Epithelial cell of proximal tubule (primary cell): ENCODE data around the gene DMXL1. TPM values are rescaled to one million over a fixed set of nuclear protein-coding genes. Genes with fewer than 3 reads are reported as not detected.
"Not testable (repeated sequence)": the region's sequence is repeated elsewhere in the genome, so short reads cannot be mapped to it uniquely, and the experiment has no call there.

Source experiments
- DNase-seq: peaks from one replicate; pipeline ENCODE4 v3.0.0-alpha.2; 2011; ENCODE audit warnings: low read depth
- H3K4me3 ChIP-seq: 2 replicates; pipeline ENCODE4 v1.5.1; 2011; ENCODE audit warnings: low read depth, mild to moderate bottlenecking, low read length
- CTCF ChIP-seq: conservative IDR thresholded peaks from 2 replicates; pipeline ENCODE4 v1.5.1; 2012; ENCODE audit warnings: low read depth, mild to moderate bottlenecking, low read length
- total RNA-seq: library from RNA; depleted of rRNA; stranded (reverse); fragments of >200 nt; gene quantifications from 2 replicates; pipeline ENCODE4 v1.2.3, GENCODE V29; 2015

The DMXL1 gene
- total RNA-seq, 1 donor from 2014 or later, result 11.9 TPM

DNA sequence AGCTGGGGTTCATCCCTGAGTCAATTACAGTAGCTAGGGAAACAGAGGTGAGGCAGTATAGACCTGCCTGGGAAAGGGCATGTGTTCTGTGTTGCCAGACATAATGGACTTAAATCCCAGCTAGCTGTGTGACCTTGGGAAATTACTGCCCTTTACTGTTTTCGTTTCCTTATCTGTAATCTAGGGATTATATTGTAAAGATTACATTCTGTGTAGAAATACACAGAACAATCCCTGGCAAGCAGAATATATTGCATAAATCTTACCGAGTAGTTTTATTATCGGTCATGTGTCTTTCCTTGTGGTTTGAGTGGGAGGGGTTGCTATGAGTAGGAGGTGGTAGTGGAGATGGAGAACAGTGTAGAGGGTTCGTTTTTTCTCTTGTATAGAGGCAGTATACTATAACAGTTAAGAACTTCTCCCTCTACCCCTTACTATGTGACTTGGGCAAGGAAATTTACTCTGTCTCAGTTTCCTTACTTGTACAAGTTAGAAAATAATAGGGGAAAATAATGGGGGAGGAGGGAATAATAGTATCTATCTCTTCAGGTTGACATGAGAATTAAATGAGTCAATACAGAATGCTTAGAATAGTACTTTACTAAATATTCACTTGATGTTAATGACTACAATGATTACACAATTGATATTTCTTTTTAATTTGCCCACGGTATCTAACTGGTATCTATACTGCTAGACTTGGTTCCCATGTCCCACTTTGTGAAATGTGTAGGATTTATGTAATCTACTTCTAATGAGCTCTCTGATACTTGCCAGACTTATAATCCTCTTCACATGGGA is 7.1 kb upstream of the DMXL1 start:
- DNase-seq, result no peak
- TF ChIP-seq CTCF, result no peak
- H3K4me3 ChIP-seq, result no peak overlapping the region

GRCh38 chr5:119067450-119067849 is 3.4 kb upstream of the DMXL1 start:
- DNase-seq, result no peak
- no peak overlapping the region for H3K4me3 ChIP-seq
- TF ChIP-seq CTCF, result no peak

DNA sequence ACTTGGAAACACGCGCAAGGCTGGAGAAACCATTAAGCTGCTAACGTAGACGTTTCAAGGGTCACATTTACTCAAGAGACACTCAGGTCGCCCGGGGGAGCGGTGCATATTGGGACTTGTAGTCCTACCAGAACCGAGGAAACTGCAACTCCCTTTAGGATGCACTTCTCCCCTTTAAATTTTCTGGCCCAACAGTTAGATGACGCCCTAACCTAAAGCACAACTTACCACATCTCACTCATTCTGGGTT is 384 bp upstream of the DMXL1 start:
- DNase-seq, result no peak
- no peak for TF ChIP-seq CTCF
- H3K4me3 ChIP-seq, result peak overlapping the region; percentile 82

DNA sequence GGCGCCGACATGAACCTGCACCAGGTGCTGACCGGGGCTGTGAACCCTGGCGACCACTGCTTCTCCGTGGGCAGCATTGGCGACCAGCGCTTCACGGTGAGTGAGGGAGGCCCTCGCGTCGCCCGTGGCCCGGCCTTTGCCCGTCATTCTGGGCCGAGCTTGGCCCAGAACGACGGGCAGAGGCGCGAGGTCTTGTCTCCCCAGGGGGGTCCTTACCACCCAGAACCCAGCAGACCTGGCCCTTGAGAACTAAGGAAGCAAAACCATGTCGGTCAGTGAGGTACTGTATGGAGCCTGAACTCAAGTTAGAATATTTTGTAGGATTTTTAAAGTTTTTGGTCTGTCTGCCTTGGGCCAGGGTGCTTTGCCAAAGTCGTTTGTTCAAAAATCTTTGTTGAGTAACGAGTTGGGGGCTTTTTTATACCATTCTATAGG is 691 bp downstream of the DMXL1 start:
- H3K4me3 ChIP-seq, result peak overlapping the region; percentile 82
- DNase-seq, result no peak
- no peak for TF ChIP-seq CTCF

DNA sequence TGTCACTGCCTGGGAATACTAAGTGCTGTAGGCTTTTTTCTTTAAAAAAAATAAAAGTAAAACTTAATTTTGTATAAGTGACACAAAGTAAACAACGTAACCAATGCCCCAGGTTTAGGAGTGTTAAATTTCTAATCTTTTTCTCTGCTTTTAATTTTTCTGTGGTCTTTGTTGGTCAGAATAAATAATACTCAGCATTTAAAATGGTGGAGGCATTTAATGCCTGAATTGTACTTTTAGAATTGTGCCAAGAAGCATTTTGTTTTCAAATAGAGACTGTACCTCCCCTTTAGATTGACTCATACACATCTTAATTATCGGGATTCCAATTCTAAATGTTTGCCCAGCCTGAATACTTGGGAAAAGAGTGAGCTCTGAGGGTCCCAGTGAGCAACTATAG is 1.6 kb downstream of the DMXL1 start:
- no peak for TF ChIP-seq CTCF
- DNase-seq, result no peak
- peak overlapping the region; percentile 82 for H3K4me3 ChIP-seq

GRCh38 chr5:119073746-119074337 is 3.0 kb downstream of the DMXL1 start:
- not testable (repeated sequence) for DNase-seq
- peak overlapping the region; percentile 82 for H3K4me3 ChIP-seq

DNA sequence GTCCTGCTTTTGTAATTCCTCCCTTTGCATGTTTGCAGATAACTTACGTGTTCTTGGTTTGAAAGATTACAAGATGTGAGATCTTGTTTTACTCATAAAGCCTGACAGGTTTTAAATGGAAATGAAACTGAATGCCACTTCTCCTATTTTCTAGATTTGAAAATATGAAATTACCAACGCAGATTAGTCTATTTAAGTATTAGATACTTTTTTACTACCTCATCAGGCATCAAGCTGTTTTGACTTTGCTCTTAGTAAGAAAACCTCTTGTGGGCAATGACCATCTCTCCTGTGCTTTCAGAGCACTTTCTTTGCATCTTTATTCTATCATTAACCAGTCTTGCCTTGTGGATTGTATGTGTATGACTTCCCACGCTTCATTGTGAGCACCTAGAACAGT is 3.5 kb downstream of the DMXL1 start:
- DNase-seq, result no peak
- no peak overlapping the region for H3K4me3 ChIP-seq
- no peak for TF ChIP-seq CTCF

GRCh38 chr5:119075269-119075668 is 4.4 kb downstream of the DMXL1 start:
- H3K4me3 ChIP-seq, DNase-seq: not testable (repeated sequence)
